ENCODE measurements around the gene LIAS. TPM values are rescaled to one million over a fixed set of nuclear protein-coding genes. Genes with fewer than 3 reads are reported as not detected.

LIAS gene
- total and polyA plus RNA-seq, 2 of the 13 experiments (the other 11 are each of a cell fraction or from before 2014, with no cell fraction given) = 16.0 to 16.6 TPM

- peak; percentile 98 for DNase-seq (ENCODE audit: low spot score)
- BruUV-seq (replicated peaks) = no TSS peak
- WGBS (ENCODE audit: low lambda C conversion rate) = 0% methylated on average over 17 of the region's 73 CpGs
- CTCF ChIA-PET (ENCODE audit: low intra/inter-chr PET ratio, low total read pairs) = no interaction called here
- in situ Hi-C loops (cut with HindIII; ENCODE audit: extremely low pct_ligation_motif_present, low pct_unique_long_range_greater_than_20kb) (loop anchor here (5.0 kb wide), 1 partner anchor 110 kb away; the partner anchor contains the start of gene SMIM14), intact Hi-C loops (cut with micrococcal nuclease; ENCODE audit: unreplicated experiment) (loop anchor here (1.0 to 2.0 kb wide), 5 partner anchors 12 to 449 kb away; partner anchors contain the start of genes PDS5A and SMIM14)
- H3K27ac ChIP-seq (ENCODE audit: extremely low read length, insufficient read depth, low read length) = peak within 1 kb of the TSS; percentile 94
- no peak within 1 kb of the TSS for H2AFZ ChIP-seq (ENCODE audit: low read length)
- peak within 1 kb of the TSS; percentile 95 to 96 (median 96) for H3K4me3 ChIP-seq (replicated peaks in 1 of 3; ENCODE audit: insufficient read depth in 1 of 3, low read depth in 2 of 3, low read length in 3 of 3)
- H3K9me3 ChIP-seq (ENCODE audit: low read length) = peaks cover 24% of the 10 kb centered on the region
- H3K27me3 ChIP-seq (ENCODE audit: control insufficient read depth in 1 of 2, insufficient read depth in 2 of 2, low read length in 2 of 2) = peaks cover 0 to 4% of the 10 kb centered on the region in 2 experiments; a peak in 1 of 5 replicates
- peak; percentile 83 for FAIRE-seq
- ATAC-seq = peak; percentile 89
- H3K79me2 ChIP-seq (ENCODE audit: insufficient read depth, low read length) = peaks cover 69% of the 10 kb centered on the region
- peaks cover 31% of the 10 kb centered on the region for H4K20me1 ChIP-seq (ENCODE audit: insufficient read depth, low read length)
- peaks cover 24% of the 10 kb centered on the region for H3K4me1 ChIP-seq (ENCODE audit: insufficient read depth, low read length)
- H3K4me2 ChIP-seq (ENCODE audit: low read depth, low read length) = peak within 1 kb of the TSS; percentile 80
- POLR2A ChIA-PET = interaction anchor here (0.6 to 1.7 kb wide), 60 partner anchors 9 to 708 kb away, joined by 3 to 75 read pairs (median 5); partner anchors contain the start of genes KLB, LIAS, N4BP2 and RPL9
- H3K9ac ChIP-seq (ENCODE audit: insufficient read depth, low read depth, low read length) = peak within 1 kb of the TSS; percentile 99
- H3K36me3 ChIP-seq (replicated peaks in 1 of 2; ENCODE audit: control insufficient read depth in 1 of 2, insufficient read depth in 2 of 2, low read length in 2 of 2) = peaks cover 3 to 11% of the 10 kb centered on the region in 2 experiments; a peak in 2 of 5 replicates
- TF ChIP-seq ETV5 (CRISPR knock-in tag; IDR thresholded peaks at IDR 0.05; ENCODE audit: borderline replicate concordance) = peak; percentile 83
- peak; percentile 9; the same call in 1 of the 2 replicates for TF ChIP-seq ZNF362 (CRISPR knock-in tag; IDR thresholded peaks at IDR 0.05; ENCODE audit: borderline replicate concordance)
- peak; percentile 3 for TF ChIP-seq SRSF4 (IDR thresholded peaks at IDR 0.05; ENCODE audit: low read depth, low read length, poor library complexity, severe bottlenecking)
- peak; percentile 94 for TF ChIP-seq NRL (CRISPR knock-in tag; IDR thresholded peaks at IDR 0.05; ENCODE audit: borderline replicate concordance)
- peak; percentile 94 for TF ChIP-seq HNRNPLL (IDR thresholded peaks at IDR 0.05; ENCODE audit: low read depth, low read length, poor library complexity, severe bottlenecking)
- peak; percentile 91; the same call in 1 of the 2 replicates for TF ChIP-seq MED13 (CRISPR knock-in tag; IDR thresholded peaks at IDR 0.05)
- peak; percentile 26; the same call in 1 of the 2 replicates for TF ChIP-seq HINFP (CRISPR knock-in tag; IDR thresholded peaks at IDR 0.05; ENCODE audit: low read depth)
- peak; percentile 73 for TF ChIP-seq ZBTB26 (CRISPR knock-in tag; IDR thresholded peaks at IDR 0.05; ENCODE audit: borderline replicate concordance)
- TF ChIP-seq SSRP1 (CRISPR knock-in tag; IDR thresholded peaks at IDR 0.05) = no peak
- TF ChIP-seq NFRKB (IDR thresholded peaks at IDR 0.05) = no peak
- no peak for TF ChIP-seq TBP (CRISPR knock-in tag; IDR thresholded peaks at IDR 0.05)
- no peak for TF ChIP-seq ZNF207 (IDR thresholded peaks at IDR 0.05; ENCODE audit: borderline replicate concordance)
- TF ChIP-seq ZNF121 (CRISPR knock-in tag; IDR thresholded peaks at IDR 0.05) = peak; percentile 79; the same call in 1 of the 2 replicates
- peak; percentile 91 for TF ChIP-seq KDM4B (CRISPR knock-in tag; IDR thresholded peaks at IDR 0.05)
- no peak for TF ChIP-seq HMG20B (CRISPR knock-in tag; conservative IDR thresholded peaks at IDR 0.05)
- peak; percentile 93 for TF ChIP-seq ZFY (CRISPR knock-in tag; IDR thresholded peaks at IDR 0.05)
- peak; percentile 5; the same call in 1 of the 2 replicates for TF ChIP-seq SMAD9 (CRISPR knock-in tag; IDR thresholded peaks at IDR 0.05)
- peak; percentile 93 for TF ChIP-seq ZNF563 (CRISPR knock-in tag; IDR thresholded peaks at IDR 0.05)
- TF ChIP-seq REXO4 (CRISPR knock-in tag; IDR thresholded peaks at IDR 0.05; ENCODE audit: borderline replicate concordance) = no peak
- TF ChIP-seq ZBTB1 (CRISPR knock-in tag; IDR thresholded peaks at IDR 0.05; ENCODE audit: borderline replicate concordance) = no peak
Measured at GRCh38 chr4:39527296-39528060, 68.6 kb downstream of the LIAS start, which contains the start of gene UGDH. UGDH (minus strand) TSS chr4:39527439; CDS start chr4:39521512, 5,927 bp downstream.

Measured in HepG2 (cell line).